SK-N-MC (cell line): Measurements from ENCODE around the gene HERPUD2.

ENCODE experiments used
- EZH2 ChIP-seq: fragments of 200-600 bp; sonication (generic); IDR thresholded peaks from one replicate; pipeline ENCODE4 v1.6.1; 2017; ENCODE audit warnings: antibody characterized with exemption
- POLR2AphosphoS5 ChIP-seq: IDR thresholded peaks from 2 replicates; pipeline ENCODE4 v1.6.1; 2012; ENCODE audit warnings: mild to moderate bottlenecking, low read depth, low read length, borderline replicate concordance

GRCh38 chr7:35623381-35623780 lies 71.6 kb downstream of the HERPUD2 start:
- no peak for TF ChIP-seq POLR2AphosphoS5
- no peak for TF ChIP-seq EZH2
